CD4-positive, alpha-beta memory T cell (primary cell): ENCODE data around the gene GSPT1. TPM values are rescaled to one million over a fixed set of nuclear protein-coding genes. Genes with fewer than 3 reads are reported as not detected.
A peak's percentile ranks its signal among the peaks of the same experiment; 100 is the strongest.
"Not testable (repeated sequence)": the region's sequence is repeated elsewhere in the genome, so short reads cannot be mapped to it uniquely, and the experiment has no call there.

Experiments used
- CTCF ChIA-PET: fragments of 350-600 bp; sonication (Branson Sonifier 250); formaldehyde crosslinking; loops from one replicate; lab custom pipeline; 2021; ENCODE audit warnings: inconsistent platforms; ENCODE audit not compliant: partially characterized antibody; lab: Charles Lee
- POLR2A ChIA-PET: fragments of 350-600 bp; sonication (Branson Sonifier 250); formaldehyde crosslinking; loops from one replicate; lab custom pipeline; 2021; ENCODE audit not compliant: partially characterized antibody; lab: Charles Lee
- DNase-seq, 5 donors: peaks; one replicate each; pipeline versions ENCODE4 v3.0.0 to v3.0.0-alpha.2; 2020 to 2022; ENCODE audit warnings: mixed read lengths in 1 of 5
- H3K27ac ChIP-seq: one replicate; pipeline ENCODE4 v1.7.0; 2013; ENCODE audit warnings: low read depth, low read length
- H3K27me3 ChIP-seq: 2 replicates; pipeline ENCODE4 v1.7.0; 2013; ENCODE audit warnings: mild to moderate bottlenecking, low read length, moderate library complexity; ENCODE audit not compliant: insufficient read depth
- H3K36me3 ChIP-seq: 2 replicates; pipeline ENCODE4 v1.7.0; 2013; ENCODE audit warnings: mild to moderate bottlenecking, low read length, moderate library complexity; ENCODE audit not compliant: insufficient read depth
- H3K4me1 ChIP-seq: 2 replicates; pipeline ENCODE4 v1.7.0; 2013; ENCODE audit warnings: mild to moderate bottlenecking, low read length, moderate library complexity; ENCODE audit not compliant: insufficient read depth
- H3K4me3 ChIP-seq, 2 donors: one replicate each; pipeline ENCODE4 v1.7.0; 2013; ENCODE audit warnings: low read length in 2 of 2, mild to moderate bottlenecking in 1 of 2
- H3K9me3 ChIP-seq, 2 donors: one replicate each; pipeline ENCODE4 v1.7.0; 2013; ENCODE audit warnings: low read length in 2 of 2, control low read depth in 1 of 2; ENCODE audit not compliant: control insufficient read depth in 1 of 2
- H3K27ac Mint-ChIP-seq, 7 donors: one replicate each; pipeline ENCODE4 v1.8.0; 2020 to 2021; ENCODE audit warnings: mixed read lengths in 7 of 7, mild to moderate bottlenecking in 6 of 7, inconsistent platforms in 3 of 7, moderate library complexity in 3 of 7
- H3K27me3 Mint-ChIP-seq, 2 donors: one replicate each; pipeline ENCODE4 v1.8.0; 2020 to 2021; ENCODE audit warnings: mixed read lengths in 2 of 2
- H3K36me3 Mint-ChIP-seq, 2 donors: one replicate each; pipeline ENCODE4 v1.8.0; 2020 to 2021; ENCODE audit warnings: mixed read lengths in 2 of 2, inconsistent platforms in 1 of 2, mild to moderate bottlenecking in 1 of 2
- H3K4me1 Mint-ChIP-seq, 4 donors: one replicate each; pipeline ENCODE4 v1.8.0; 2020 to 2021; ENCODE audit warnings: mixed read lengths in 4 of 4, mild to moderate bottlenecking in 1 of 4
- H3K4me3 Mint-ChIP-seq, 8 donors: one replicate each; pipeline ENCODE4 v1.8.0; 2020 to 2021; ENCODE audit warnings: mixed read lengths in 8 of 8, mild to moderate bottlenecking in 7 of 8, moderate library complexity in 6 of 8, inconsistent platforms in 3 of 8
- H3K9me3 Mint-ChIP-seq, 8 donors: one replicate each; pipeline ENCODE4 v1.8.0; 2020 to 2021; ENCODE audit warnings: mixed read lengths in 8 of 8, mild to moderate bottlenecking in 5 of 8, inconsistent platforms in 3 of 8, moderate library complexity in 1 of 8
- intact Hi-C: fragments of 100-400 bp; cut with micrococcal nuclease; formaldehyde crosslinking; loops from one replicate; pipeline ENCODE4 v1.15.1; 2023
- polyA plus RNA-seq, 2 donors: library from polyadenylated mRNA; unstranded; fragments of 300-500 nt; fragmentation: Illumina TruSeq; gene quantifications; one replicate each; pipeline ENCODE4 v1.2.3, GENCODE V29; 2021
- total RNA-seq, 2 experiments: library from RNA; stranded (reverse); gene quantifications; one replicate each; pipeline ENCODE4 v1.2.3, GENCODE V29; 2021

The GSPT1 gene
- total and polyA plus RNA-seq, 4 experiments from 2014 or later: 89.0 to 106 (median 98.7) TPM

- H3K27me3 ChIP-seq, intact Hi-C loops, H3K4me1 ChIP-seq, H3K4me3 Mint-ChIP-seq, H3K4me3 ChIP-seq, H3K9me3 ChIP-seq, H3K27ac Mint-ChIP-seq, DNase-seq, POLR2A ChIA-PET, H3K4me1 Mint-ChIP-seq, H3K36me3 ChIP-seq, H3K36me3 Mint-ChIP-seq, CTCF ChIA-PET, H3K27ac ChIP-seq, H3K9me3 Mint-ChIP-seq, H3K27me3 Mint-ChIP-seq: not testable (repeated sequence)
These were observed 11.6 kb upstream of the GSPT1 start for GRCh38 chr16:11927350-11927749.

DNA sequence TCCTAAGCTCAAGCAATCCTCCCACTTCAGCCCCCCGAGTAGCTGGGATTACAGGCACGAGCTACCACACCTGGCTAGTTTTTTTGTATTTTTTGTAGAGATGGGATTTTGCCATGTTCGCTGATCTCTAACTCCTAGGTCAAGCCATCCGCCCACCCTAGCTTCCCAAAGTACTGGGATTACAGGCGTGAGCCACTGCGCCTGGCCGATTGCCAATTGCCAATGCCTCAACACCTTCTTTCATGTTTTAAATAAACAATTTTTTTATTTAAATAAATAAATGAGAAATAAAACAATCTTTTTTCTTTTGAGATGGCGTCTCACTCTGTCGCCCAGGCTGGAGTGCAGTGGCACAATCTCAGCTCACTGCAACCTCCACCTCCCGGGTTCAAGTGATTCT lies 8.3 kb upstream of the GSPT1 start:
- H3K27me3 Mint-ChIP-seq, H3K27ac Mint-ChIP-seq, H3K36me3 Mint-ChIP-seq, intact Hi-C loops, POLR2A ChIA-PET, H3K4me1 Mint-ChIP-seq, H3K36me3 ChIP-seq, H3K9me3 ChIP-seq, CTCF ChIA-PET, DNase-seq, H3K4me1 ChIP-seq, H3K4me3 Mint-ChIP-seq, H3K27me3 ChIP-seq, H3K4me3 ChIP-seq, H3K9me3 Mint-ChIP-seq, H3K27ac ChIP-seq: not testable (repeated sequence)

- DNase-seq: peak in 1 of 5 donors; percentile 43
- Mint-ChIP-seq H3K27me3 (peaks cover 0 to 2% of the 10 kb centered on the region in 2 donors), H3K36me3 (peaks cover 8 to 32% of the 10 kb centered on the region in 2 donors), H3K4me3 (peak overlapping the region; percentile 82 to 98 (median 89)), H3K9me3 (peaks cover 0 to 3% (median 0%) of the 10 kb centered on the region in 8 donors), H3K4me1 (peaks cover 22 to 41% (median 27%) of the 10 kb centered on the region in 4 donors), H3K27ac (peak overlapping the region; percentile 69 to 99 (median 95))
- ChIA-PET POLR2A (interaction anchor here (0.6 to 3.9 kb wide), 9 partner anchors 10 to 974 kb away, joined by 3 to 20 read pairs (median 5); partner anchors contain the start of genes DEXI, SNX29, SOCS1 and ZC3H7A), CTCF (interaction anchor here (1.5 kb wide), 1 partner anchor 151 kb away, joined by 9 read pairs; no protein-coding TSS in a partner anchor)
- H3K4me1 ChIP-seq: peaks cover 29% of the 10 kb centered on the region
- no peaks in the 10 kb centered on the region for H3K36me3 ChIP-seq
- no peaks in the 10 kb centered on the region for H3K27me3 ChIP-seq
- H3K9me3 ChIP-seq: no peaks in the 10 kb centered on the region
- intact Hi-C loops: loop anchor here (1.0 to 10.0 kb wide), 3 partner anchors 65 to 886 kb away; partner anchors contain the start of genes CPPED1, RSL1D1 and SOCS1
- H3K4me3 ChIP-seq: peak overlapping the region; percentile 11 to 65
- H3K27ac ChIP-seq: peak overlapping the region; percentile 72
These were observed 949 bp upstream of the GSPT1 start for GRCh38 chr16:11916524-11917285.

DNA sequence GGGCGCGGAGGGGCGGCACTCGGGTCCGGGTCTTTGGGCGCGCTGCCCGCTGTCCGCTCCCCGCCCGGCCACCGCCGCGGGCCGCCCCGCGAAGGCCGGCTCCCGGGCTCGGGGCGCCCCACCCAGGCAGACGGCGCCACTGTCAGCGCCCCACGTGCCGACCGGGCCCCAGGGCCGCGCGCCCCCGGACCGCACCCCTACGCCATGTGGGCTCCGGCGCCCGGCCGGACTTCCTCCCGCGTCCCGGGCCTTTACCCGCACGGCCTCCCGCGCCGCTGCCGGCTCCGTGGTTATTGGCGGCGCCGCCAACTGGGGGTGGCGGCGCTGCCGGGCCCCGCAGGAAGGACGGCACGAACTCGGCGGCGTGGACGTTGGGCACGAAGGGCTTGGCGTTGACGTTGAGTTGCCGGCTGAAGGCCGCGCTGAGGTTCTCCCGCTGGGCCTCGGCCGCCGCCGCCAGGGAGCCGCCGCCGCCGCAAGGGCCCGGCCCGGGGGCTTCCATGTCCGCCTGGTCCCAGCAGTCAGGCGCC lies 577 bp downstream of the GSPT1 start:
- Histone ChIP-seq H3K27ac (peak overlapping the region; percentile 72), H3K27me3 (no peaks in the 10 kb centered on the region), H3K9me3 (no peaks in the 10 kb centered on the region), H3K4me3 (peak overlapping the region; percentile 67 to 72), H3K4me1 (peaks cover 42% of the 10 kb centered on the region), H3K36me3 (no peaks in the 10 kb centered on the region)
- H3K9me3 Mint-ChIP-seq: peaks cover 0 to 3% (median 0%) of the 10 kb centered on the region in 8 donors
- H3K27ac Mint-ChIP-seq: peak overlapping the region in 6 of 7 donors; percentile 95 to 100 (median 98)
- peak in 3 of 5 donors; percentile 35 to 39 (median 37) for DNase-seq
- H3K27me3 Mint-ChIP-seq: peaks cover 0 to 2% of the 10 kb centered on the region in 2 donors
- peaks cover 31 to 52% (median 37%) of the 10 kb centered on the region in 4 donors for H3K4me1 Mint-ChIP-seq
- POLR2A ChIA-PET: interaction anchor here (0.9 to 3.9 kb wide), 11 partner anchors 8 to 973 kb away, joined by 3 to 21 read pairs (median 5); partner anchors contain the start of genes DEXI, SNX29, TXNDC11 and ZC3H7A
- peak overlapping the region; percentile 94 to 99 (median 98) for H3K4me3 Mint-ChIP-seq
- intact Hi-C loops: loop anchor here (2.0 to 10.0 kb wide), 7 partner anchors 14 to 887 kb away; partner anchors contain the start of genes CPPED1, SNX29, SOCS1 and TXNDC11
- H3K36me3 Mint-ChIP-seq: peaks cover 8 to 37% of the 10 kb centered on the region in 2 donors
- CTCF ChIA-PET: interaction anchor here (1.5 kb wide), 1 partner anchor 153 kb away, joined by 9 read pairs; no protein-coding TSS in a partner anchor

GRCh38 chr16:11914210-11915113 lies 1.3 kb downstream of the GSPT1 start:
- peak overlapping the region; percentile 67 to 72 for H3K4me3 ChIP-seq
- H3K27ac ChIP-seq: peak overlapping the region; percentile 72
- peak overlapping the region; percentile 94 to 99 (median 96) for H3K4me3 Mint-ChIP-seq
- no peaks in the 10 kb centered on the region for H3K27me3 ChIP-seq
- no peaks in the 10 kb centered on the region for H3K36me3 ChIP-seq
- H3K4me1 ChIP-seq: peaks cover 48% of the 10 kb centered on the region
- peaks cover 8 to 38% of the 10 kb centered on the region in 2 donors for H3K36me3 Mint-ChIP-seq
- peak; percentile 49 to 65 (median 58) for DNase-seq
- H3K27me3 Mint-ChIP-seq: no peaks in the 10 kb centered on the region
- intact Hi-C loops: loop anchor here (2.0 to 10.0 kb wide), 7 partner anchors 14 to 888 kb away; partner anchors contain the start of genes CPPED1, SNX29, SOCS1 and TXNDC11
- POLR2A ChIA-PET: interaction anchor here (1.1 to 3.9 kb wide), 7 partner anchors 7 to 171 kb away, joined by 5 to 21 read pairs (median 10); partner anchors contain the start of genes SNX29, TXNDC11 and ZC3H7A
- peaks cover 32 to 57% (median 42%) of the 10 kb centered on the region in 4 donors for H3K4me1 Mint-ChIP-seq
- H3K27ac Mint-ChIP-seq: peak overlapping the region; percentile 95 to 100 (median 97)
- peaks cover 0 to 3% (median 0%) of the 10 kb centered on the region in 8 donors for H3K9me3 Mint-ChIP-seq
- no peaks in the 10 kb centered on the region for H3K9me3 ChIP-seq
- CTCF ChIA-PET: interaction anchor here (0.9 kb wide), 1 partner anchor 46 kb away, joined by 3 read pairs; no protein-coding TSS in a partner anchor

GRCh38 chr16:11913425-11914079 lies 2.2 kb downstream of the GSPT1 start:
- Histone ChIP-seq H3K27me3 (no peaks in the 10 kb centered on the region), H3K4me3 (peak overlapping the region; percentile 67 to 72), H3K9me3 (no peaks in the 10 kb centered on the region), H3K4me1 (peaks cover 56% of the 10 kb centered on the region), H3K36me3 (no peaks in the 10 kb centered on the region), H3K27ac (peak overlapping the region; percentile 72)
- POLR2A ChIA-PET: interaction anchor here (1.1 to 3.9 kb wide), 4 partner anchors 13 to 171 kb away, joined by 5 to 21 read pairs (median 10); partner anchors contain the start of genes TXNDC11 and ZC3H7A
- H3K4me1 Mint-ChIP-seq: peaks cover 39 to 65% (median 50%) of the 10 kb centered on the region in 4 donors
- intact Hi-C loops: loop anchor here (2.0 to 10.0 kb wide), 6 partner anchors 13 to 659 kb away; partner anchors contain the start of genes SNX29, SOCS1, TXNDC11 and ZC3H7A
- H3K36me3 Mint-ChIP-seq: peaks cover 8 to 45% of the 10 kb centered on the region in 2 donors
- peak; percentile 71 to 86 (median 76) for DNase-seq
- CTCF ChIA-PET: interaction anchor here (0.9 to 1.0 kb wide), 2 partner anchors 47 to 506 kb away, joined by 3 read pairs; no protein-coding TSS in a partner anchor
- H3K9me3 Mint-ChIP-seq: peaks cover 0 to 3% (median 0%) of the 10 kb centered on the region in 8 donors
- H3K27me3 Mint-ChIP-seq: no peaks in the 10 kb centered on the region
- peak overlapping the region; percentile 94 to 99 (median 96) for H3K4me3 Mint-ChIP-seq
- H3K27ac Mint-ChIP-seq: peak overlapping the region; percentile 95 to 100 (median 97)
